GM12878 (cell line): Measurements from ENCODE around the gene CELF2. TPM values are rescaled to one million over a fixed set of nuclear protein-coding genes. Genes with fewer than 3 reads are reported as not detected.

Source experiments
- BMI1 ChIP-seq: fragments of 450-650 bp; IDR thresholded peaks from 2 replicates; pipeline ENCODE4 v1.6.1; 2016; ENCODE audit warnings: mild to moderate bottlenecking, moderate library complexity, borderline replicate concordance
- CBX5 ChIP-seq: sonication (generic); IDR thresholded peaks from 2 replicates; pipeline ENCODE4 v1.6.1; 2016; ENCODE audit warnings: low read depth, moderate library complexity, mild to moderate bottlenecking, inconsistent platforms
- CHD4 ChIP-seq: fragments of 200-600 bp; sonication (generic); IDR thresholded peaks from 2 replicates; pipeline ENCODE4 v1.6.1; 2016; ENCODE audit warnings: mild to moderate bottlenecking
- FOXM1 ChIP-seq: IDR thresholded peaks from 2 replicates; pipeline ENCODE4 v1.6.1; 2012; ENCODE audit warnings: low read depth, mild to moderate bottlenecking, inconsistent platforms, low read length, moderate library complexity
- IRF4 ChIP-seq: IDR thresholded peaks from 2 replicates; pipeline ENCODE4 v1.6.1; 2011; ENCODE audit warnings: low read depth, low read length
- JUNB ChIP-seq: IDR thresholded peaks from 2 replicates; pipeline ENCODE4 v1.6.1; 2016; ENCODE audit warnings: antibody characterized with exemption, mild to moderate bottlenecking
- MEF2B ChIP-seq: fragments of 450-650 bp; IDR thresholded peaks from 2 replicates; pipeline ENCODE4 v1.6.1; 2018; ENCODE audit warnings: mild to moderate bottlenecking, moderate library complexity; ENCODE audit not compliant: partially characterized antibody, poor library complexity, severe bottlenecking
- MTA3 ChIP-seq: IDR thresholded peaks from 2 replicates; pipeline ENCODE4 v1.6.1; 2012; ENCODE audit warnings: low read length, inconsistent platforms, borderline replicate concordance
- NBN ChIP-seq: fragments of 450-650 bp; IDR thresholded peaks from 2 replicates; pipeline ENCODE4 v1.6.1; 2016
- PML ChIP-seq: IDR thresholded peaks from 2 replicates; pipeline ENCODE4 v1.6.1; 2012; ENCODE audit warnings: low read length, inconsistent platforms
- RAD51 ChIP-seq: fragments of 450-650 bp; IDR thresholded peaks from 2 replicates; pipeline ENCODE4 v1.6.1; 2016; ENCODE audit warnings: moderate library complexity, mild to moderate bottlenecking, inconsistent platforms
- SREBF2 ChIP-seq: IDR thresholded peaks from 2 replicates; pipeline ENCODE4 v1.6.1; 2012; ENCODE audit warnings: mild to moderate bottlenecking, low read length
- ZSCAN29 ChIP-seq: fragments of 450-650 bp; IDR thresholded peaks from 2 replicates; pipeline ENCODE4 v1.6.1; 2017; ENCODE audit warnings: mild to moderate bottlenecking, moderate library complexity
- polyA plus RNA-seq, 11 experiments: library from polyadenylated mRNA; depleted of rRNA in 4 of 11; unstranded in 6 of 11; stranded (reverse) in 5 of 11; fragments of >200 nt; fragmentation: Nextera tagmentation in 4 of 11; fragmentation: Illumina TruSeq in 1 of 11; extraction: Ambion mirVana in 4 of 11; extraction: Trizol in 1 of 11; gene quantifications; 1 replicate in 1 of 11; 2 replicates in 10 of 11; pipeline versions ENCODE4 v1.2.1 to v1.2.3, GENCODE V29; 2011 to 2016; ENCODE audit warnings: inconsistent platforms in 2 of 11, missing spikeins in 2 of 11, low read depth in 1 of 11
- total RNA-seq, 4 experiments: library from RNA; depleted of rRNA in 3 of 4; stranded (reverse); fragments of >200 nt in 3 of 4; fragmentation: Illumina TruSeq in 1 of 4; extraction: Trizol in 1 of 4; gene quantifications; 2 replicates each; pipeline versions ENCODE4 v1.2.1 to v1.2.3, GENCODE V29; 2013 to 2021
- TF ChIP-seq, protein P1 (sequence below): fragments of 450-650 bp; IDR thresholded peaks from 2 replicates; pipeline ENCODE4 v1.6.1; 2017; ENCODE audit warnings: mild to moderate bottlenecking, moderate library complexity
- TF ChIP-seq, protein P2 (sequence below): fragments of 450-650 bp; IDR thresholded peaks from 2 replicates; pipeline ENCODE4 v1.6.1; 2017; ENCODE audit warnings: mild to moderate bottlenecking
- TF ChIP-seq, protein P3 (sequence below): IDR thresholded peaks from 2 replicates; pipeline ENCODE4 v1.6.1; 2011; ENCODE audit warnings: borderline replicate concordance, low read depth, mild to moderate bottlenecking, moderate library complexity, low read length; ENCODE audit not compliant: insufficient read depth, poor library complexity, severe bottlenecking
- TF ChIP-seq, protein P4 (sequence below): IDR thresholded peaks from 2 replicates; pipeline ENCODE4 v1.6.1; 2012; ENCODE audit warnings: low read depth, low read length, improper control_type of control experiment
- TF ChIP-seq, protein P5 (sequence below): IDR thresholded peaks from 2 replicates; pipeline ENCODE4 v1.6.1; 2012; ENCODE audit warnings: low read depth, low read length, improper control_type of control experiment

CELF2 gene
- total and polyA plus RNA-seq, 10 of the 15 experiments (the other 5 are each of a cell fraction or from before 2014, with no cell fraction given) = 20.8 to 129 (median 86.3) TPM

DNA sequence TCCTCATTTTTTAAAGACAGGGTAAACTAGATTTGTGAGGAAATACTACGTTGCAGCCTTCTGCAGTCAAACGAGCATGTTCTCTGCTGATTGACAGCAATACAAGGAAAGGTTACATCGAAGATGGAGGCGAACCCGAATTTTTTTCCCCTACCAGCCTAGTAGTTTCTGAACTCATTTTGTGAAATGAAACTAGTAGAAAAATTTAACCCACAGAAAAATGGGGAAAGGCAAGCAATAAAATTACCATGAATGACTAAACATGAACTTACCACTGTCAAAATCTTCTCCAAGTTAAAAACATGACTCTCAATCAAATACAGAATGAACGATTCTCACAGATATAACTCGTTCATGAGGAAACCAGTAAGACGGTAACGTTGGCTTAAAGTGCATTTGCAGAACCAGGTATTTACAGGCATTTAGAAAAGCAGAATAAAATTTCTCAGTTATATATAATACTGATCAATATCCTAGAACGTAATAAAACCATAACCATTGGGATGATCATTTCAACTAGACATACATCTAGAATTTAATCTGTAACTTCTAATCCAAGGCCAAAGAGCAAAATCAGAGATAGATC is 73.9 kb downstream of the CELF2 start (continued):
- TF ChIP-seq, protein P1, sequence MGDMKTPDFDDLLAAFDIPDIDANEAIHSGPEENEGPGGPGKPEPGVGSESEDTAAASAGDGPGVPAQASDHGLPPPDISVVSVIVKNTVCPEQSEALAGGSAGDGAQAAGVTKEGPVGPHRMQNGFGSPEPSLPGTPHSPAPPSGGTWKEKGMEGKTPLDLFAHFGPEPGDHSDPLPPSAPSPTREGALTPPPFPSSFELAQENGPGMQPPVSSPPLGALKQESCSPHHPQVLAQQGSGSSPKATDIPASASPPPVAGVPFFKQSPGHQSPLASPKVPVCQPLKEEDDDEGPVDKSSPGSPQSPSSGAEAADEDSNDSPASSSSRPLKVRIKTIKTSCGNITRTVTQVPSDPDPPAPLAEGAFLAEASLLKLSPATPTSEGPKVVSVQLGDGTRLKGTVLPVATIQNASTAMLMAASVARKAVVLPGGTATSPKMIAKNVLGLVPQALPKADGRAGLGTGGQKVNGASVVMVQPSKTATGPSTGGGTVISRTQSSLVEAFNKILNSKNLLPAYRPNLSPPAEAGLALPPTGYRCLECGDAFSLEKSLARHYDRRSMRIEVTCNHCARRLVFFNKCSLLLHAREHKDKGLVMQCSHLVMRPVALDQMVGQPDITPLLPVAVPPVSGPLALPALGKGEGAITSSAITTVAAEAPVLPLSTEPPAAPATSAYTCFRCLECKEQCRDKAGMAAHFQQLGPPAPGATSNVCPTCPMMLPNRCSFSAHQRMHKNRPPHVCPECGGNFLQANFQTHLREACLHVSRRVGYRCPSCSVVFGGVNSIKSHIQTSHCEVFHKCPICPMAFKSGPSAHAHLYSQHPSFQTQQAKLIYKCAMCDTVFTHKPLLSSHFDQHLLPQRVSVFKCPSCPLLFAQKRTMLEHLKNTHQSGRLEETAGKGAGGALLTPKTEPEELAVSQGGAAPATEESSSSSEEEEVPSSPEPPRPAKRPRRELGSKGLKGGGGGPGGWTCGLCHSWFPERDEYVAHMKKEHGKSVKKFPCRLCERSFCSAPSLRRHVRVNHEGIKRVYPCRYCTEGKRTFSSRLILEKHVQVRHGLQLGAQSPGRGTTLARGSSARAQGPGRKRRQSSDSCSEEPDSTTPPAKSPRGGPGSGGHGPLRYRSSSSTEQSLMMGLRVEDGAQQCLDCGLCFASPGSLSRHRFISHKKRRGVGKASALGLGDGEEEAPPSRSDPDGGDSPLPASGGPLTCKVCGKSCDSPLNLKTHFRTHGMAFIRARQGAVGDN = no peak
- no peak for TF ChIP-seq MEF2B
- TF ChIP-seq JUNB = peak; percentile 46
- no peak for TF ChIP-seq FOXM1
- no peak for TF ChIP-seq RAD51
- TF ChIP-seq, protein P2, sequence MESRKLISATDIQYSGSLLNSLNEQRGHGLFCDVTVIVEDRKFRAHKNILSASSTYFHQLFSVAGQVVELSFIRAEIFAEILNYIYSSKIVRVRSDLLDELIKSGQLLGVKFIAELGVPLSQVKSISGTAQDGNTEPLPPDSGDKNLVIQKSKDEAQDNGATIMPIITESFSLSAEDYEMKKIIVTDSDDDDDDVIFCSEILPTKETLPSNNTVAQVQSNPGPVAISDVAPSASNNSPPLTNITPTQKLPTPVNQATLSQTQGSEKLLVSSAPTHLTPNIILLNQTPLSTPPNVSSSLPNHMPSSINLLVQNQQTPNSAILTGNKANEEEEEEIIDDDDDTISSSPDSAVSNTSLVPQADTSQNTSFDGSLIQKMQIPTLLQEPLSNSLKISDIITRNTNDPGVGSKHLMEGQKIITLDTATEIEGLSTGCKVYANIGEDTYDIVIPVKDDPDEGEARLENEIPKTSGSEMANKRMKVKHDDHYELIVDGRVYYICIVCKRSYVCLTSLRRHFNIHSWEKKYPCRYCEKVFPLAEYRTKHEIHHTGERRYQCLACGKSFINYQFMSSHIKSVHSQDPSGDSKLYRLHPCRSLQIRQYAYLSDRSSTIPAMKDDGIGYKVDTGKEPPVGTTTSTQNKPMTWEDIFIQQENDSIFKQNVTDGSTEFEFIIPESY = no peak
- TF ChIP-seq BMI1 = no peak
- no peak for TF ChIP-seq NBN
- no peak for TF ChIP-seq SREBF2
- no peak for TF ChIP-seq PML
- TF ChIP-seq, protein P3, sequence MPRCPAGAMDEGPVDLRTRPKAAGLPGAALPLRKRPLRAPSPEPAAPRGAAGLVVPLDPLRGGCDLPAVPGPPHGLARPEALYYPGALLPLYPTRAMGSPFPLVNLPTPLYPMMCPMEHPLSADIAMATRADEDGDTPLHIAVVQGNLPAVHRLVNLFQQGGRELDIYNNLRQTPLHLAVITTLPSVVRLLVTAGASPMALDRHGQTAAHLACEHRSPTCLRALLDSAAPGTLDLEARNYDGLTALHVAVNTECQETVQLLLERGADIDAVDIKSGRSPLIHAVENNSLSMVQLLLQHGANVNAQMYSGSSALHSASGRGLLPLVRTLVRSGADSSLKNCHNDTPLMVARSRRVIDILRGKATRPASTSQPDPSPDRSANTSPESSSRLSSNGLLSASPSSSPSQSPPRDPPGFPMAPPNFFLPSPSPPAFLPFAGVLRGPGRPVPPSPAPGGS = no peak
- no peak for TF ChIP-seq CBX5
- TF ChIP-seq ZSCAN29 = no peak
- no peak for TF ChIP-seq MTA3
- TF ChIP-seq, protein P4, sequence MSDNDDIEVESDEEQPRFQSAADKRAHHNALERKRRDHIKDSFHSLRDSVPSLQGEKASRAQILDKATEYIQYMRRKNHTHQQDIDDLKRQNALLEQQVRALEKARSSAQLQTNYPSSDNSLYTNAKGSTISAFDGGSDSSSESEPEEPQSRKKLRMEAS = no peak
- TF ChIP-seq, protein P5, sequence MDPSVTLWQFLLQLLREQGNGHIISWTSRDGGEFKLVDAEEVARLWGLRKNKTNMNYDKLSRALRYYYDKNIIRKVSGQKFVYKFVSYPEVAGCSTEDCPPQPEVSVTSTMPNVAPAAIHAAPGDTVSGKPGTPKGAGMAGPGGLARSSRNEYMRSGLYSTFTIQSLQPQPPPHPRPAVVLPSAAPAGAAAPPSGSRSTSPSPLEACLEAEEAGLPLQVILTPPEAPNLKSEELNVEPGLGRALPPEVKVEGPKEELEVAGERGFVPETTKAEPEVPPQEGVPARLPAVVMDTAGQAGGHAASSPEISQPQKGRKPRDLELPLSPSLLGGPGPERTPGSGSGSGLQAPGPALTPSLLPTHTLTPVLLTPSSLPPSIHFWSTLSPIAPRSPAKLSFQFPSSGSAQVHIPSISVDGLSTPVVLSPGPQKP = no peak
- TF ChIP-seq CHD4 = no peak
- 0 out of 2 replicates have a peak, but pooled peaks have one; percentile 16 for TF ChIP-seq IRF4
